ENCODE data around the gene FAF2. TPM values are rescaled to one million over a fixed set of nuclear protein-coding genes. Genes with fewer than 3 reads are reported as not detected.

Gene FAF2
- total and polyA plus RNA-seq, 3 experiments from 2014 or later: 13.5 to 45.2 (median 45.1) TPM

DNA sequence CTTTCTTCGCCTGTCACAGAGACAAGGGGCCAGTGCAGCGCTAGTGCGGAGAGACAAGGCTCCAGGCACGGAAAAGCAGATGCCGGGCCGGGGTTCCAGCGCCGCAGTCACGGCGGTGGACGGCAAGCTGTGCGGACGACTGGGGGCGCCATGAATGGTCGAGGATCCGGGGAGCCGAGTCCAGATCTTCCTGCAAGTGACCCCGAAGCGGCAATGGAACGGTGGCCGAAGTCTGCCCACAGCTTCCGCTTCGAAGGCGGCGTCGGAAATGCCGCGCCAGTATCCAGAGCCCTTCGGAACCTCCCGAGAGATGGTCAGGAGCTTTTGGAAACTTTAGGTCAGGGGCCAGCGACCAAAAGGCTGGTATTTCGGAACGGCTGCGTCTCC is 601 bp upstream of the FAF2 start:
- no peak for DNase-seq
- H3K9me3 Mint-ChIP-seq: peaks cover 0 to 5% (median 2%) of the 10 kb centered on the region in 5 donors
- peaks cover 0 to 27% (median 0%) of the 10 kb centered on the region in 3 donors for H3K36me3 Mint-ChIP-seq
- H3K4me3 Mint-ChIP-seq: peak overlapping the region; percentile 91 to 99 (median 98)
- CTCF ChIA-PET: interaction anchor here (0.7 to 2.9 kb wide), 26 partner anchors 9 to 213 kb away, joined by 3 to 33 read pairs (median 4); partner anchors contain the start of genes CDHR2, CLTB, KIAA1191 and RNF44
- Histone ChIP-seq H3K27me3 (ENCODE audit: insufficient read depth, low read length, poor library complexity, severe bottlenecking) (no peaks in the 10 kb centered on the region), H3K36me3 (ENCODE audit: insufficient read depth, low read length) (no peaks in the 10 kb centered on the region), H3K27ac (ENCODE audit: low read depth, low read length) (peak overlapping the region; percentile 95), H3K4me1 (ENCODE audit: insufficient read depth, low read length) (peaks cover 25% of the 10 kb centered on the region), H3K4me3 (ENCODE audit: low read length) (peak overlapping the region; percentile 98), H3K9me3 (ENCODE audit: low read length) (no peaks in the 10 kb centered on the region)
- peaks cover 4 to 12% of the 10 kb centered on the region in 2 donors for H3K27me3 Mint-ChIP-seq
- peaks cover 30 to 49% (median 41%) of the 10 kb centered on the region in 3 donors for H3K4me1 Mint-ChIP-seq
- POLR2A ChIA-PET: interaction anchor here (1.0 to 3.0 kb wide), 9 partner anchors 16 to 102 kb away, joined by 3 to 50 read pairs (median 7); partner anchors contain the start of genes CDHR2, CLTB, HIGD2A and KIAA1191
- H3K27ac Mint-ChIP-seq: peak overlapping the region; percentile 96 to 100 (median 99)

DNA sequence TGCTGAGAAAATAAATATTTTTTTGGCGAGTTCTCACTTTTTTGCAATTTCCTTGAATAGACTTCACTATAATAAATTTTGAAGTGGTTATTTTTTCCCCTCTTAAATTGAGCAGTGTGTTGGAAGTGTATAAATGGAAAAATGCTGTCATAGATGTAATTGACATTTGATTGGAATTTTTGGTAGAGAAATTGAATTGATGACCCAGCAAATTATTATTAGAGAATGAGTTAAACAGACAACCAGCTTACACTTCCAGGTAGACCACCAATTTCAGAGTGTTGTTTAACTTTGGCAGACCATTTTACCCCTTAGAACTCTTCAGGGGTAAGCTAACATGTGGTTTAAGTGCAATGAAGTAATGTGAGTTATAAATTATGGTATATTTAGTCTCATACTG is 1.9 kb downstream of the FAF2 start:
- Histone ChIP-seq H3K27me3 (ENCODE audit: insufficient read depth, low read length, poor library complexity, severe bottlenecking) (no peaks in the 10 kb centered on the region), H3K4me1 (ENCODE audit: insufficient read depth, low read length) (peaks cover 25% of the 10 kb centered on the region), H3K9me3 (ENCODE audit: low read length) (no peaks in the 10 kb centered on the region), H3K27ac (ENCODE audit: low read depth, low read length) (no peak overlapping the region), H3K36me3 (ENCODE audit: insufficient read depth, low read length) (no peaks in the 10 kb centered on the region), H3K4me3 (ENCODE audit: low read length) (no peak overlapping the region)
- Mint-ChIP-seq H3K4me3 (peak overlapping the region in 2 of 7 donors; percentile 12 to 99), H3K9me3 (peaks cover 0 to 5% (median 2%) of the 10 kb centered on the region in 5 donors), H3K4me1 (peaks cover 35 to 68% (median 56%) of the 10 kb centered on the region in 3 donors), H3K27me3 (peaks cover 0 to 10% of the 10 kb centered on the region in 2 donors), H3K36me3 (peaks cover 0 to 44% (median 2%) of the 10 kb centered on the region in 3 donors), H3K27ac (peak overlapping the region in 5 of 8 donors; percentile 26 to 100 (median 48))
- POLR2A ChIA-PET: no interaction called here
- DNase-seq: no peak
- CTCF ChIA-PET: interaction anchor here (1.3 to 1.7 kb wide), 2 partner anchors 33 to 720 kb away, joined by 3 to 5 read pairs; no protein-coding TSS in a partner anchor

DNA sequence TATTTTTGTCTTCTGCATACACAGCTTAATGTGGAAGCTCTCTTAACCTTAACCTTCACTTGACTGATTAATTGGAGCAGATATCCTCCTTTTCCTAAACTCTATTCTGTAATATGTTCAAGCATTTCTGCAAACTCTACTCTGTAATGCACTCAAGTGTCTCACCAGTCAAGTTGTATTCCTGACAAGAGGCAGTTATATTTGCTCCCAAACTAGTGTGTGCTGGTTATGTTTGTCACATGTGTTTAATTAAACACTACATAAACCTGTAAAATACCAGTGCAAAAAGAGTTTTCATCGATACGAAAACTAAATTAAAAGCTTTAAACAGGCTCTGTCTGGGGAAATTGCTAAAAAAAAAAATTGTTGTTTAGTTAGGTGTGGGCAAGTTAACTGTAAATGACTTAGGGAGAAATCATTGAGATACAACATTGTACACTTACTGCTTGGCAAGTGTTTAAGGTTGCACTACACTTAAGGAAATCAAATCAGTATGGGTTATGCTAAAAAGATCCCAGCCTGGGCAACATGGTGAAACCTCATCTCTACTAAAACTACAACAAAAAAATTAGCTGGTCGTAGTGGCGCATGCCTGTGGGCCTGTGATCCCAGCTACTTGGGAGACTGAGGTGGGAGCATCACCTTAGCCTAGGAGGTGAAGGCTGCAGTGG is 6.7 kb downstream of the FAF2 start:
- no peak for DNase-seq
- H3K27me3 Mint-ChIP-seq: peaks cover 0 to 1% of the 10 kb centered on the region in 2 donors
- H3K36me3 Mint-ChIP-seq: peaks cover 0 to 42% (median 4%) of the 10 kb centered on the region in 3 donors
- no peaks in the 10 kb centered on the region for H3K9me3 Mint-ChIP-seq
- POLR2A ChIA-PET: interaction anchor here (0.7 kb wide), 1 partner anchor 67 kb away, joined by 6 read pairs; no protein-coding TSS in a partner anchor
- peak overlapping the region in 3 of 8 donors; percentile 45 to 54 (median 48) for H3K27ac Mint-ChIP-seq
- Histone ChIP-seq H3K27me3 (ENCODE audit: insufficient read depth, low read length, poor library complexity, severe bottlenecking) (no peaks in the 10 kb centered on the region), H3K36me3 (ENCODE audit: insufficient read depth, low read length) (no peaks in the 10 kb centered on the region), H3K9me3 (ENCODE audit: low read length) (no peaks in the 10 kb centered on the region), H3K4me3 (ENCODE audit: low read length) (no peak overlapping the region), H3K4me1 (ENCODE audit: insufficient read depth, low read length) (peaks cover 6% of the 10 kb centered on the region), H3K27ac (ENCODE audit: low read depth, low read length) (no peak overlapping the region)
- CTCF ChIA-PET: no interaction called here
- H3K4me1 Mint-ChIP-seq: peaks cover 34 to 70% (median 59%) of the 10 kb centered on the region in 3 donors
- H3K4me3 Mint-ChIP-seq: peak overlapping the region in 1 of 7 donors; percentile 16

DNA sequence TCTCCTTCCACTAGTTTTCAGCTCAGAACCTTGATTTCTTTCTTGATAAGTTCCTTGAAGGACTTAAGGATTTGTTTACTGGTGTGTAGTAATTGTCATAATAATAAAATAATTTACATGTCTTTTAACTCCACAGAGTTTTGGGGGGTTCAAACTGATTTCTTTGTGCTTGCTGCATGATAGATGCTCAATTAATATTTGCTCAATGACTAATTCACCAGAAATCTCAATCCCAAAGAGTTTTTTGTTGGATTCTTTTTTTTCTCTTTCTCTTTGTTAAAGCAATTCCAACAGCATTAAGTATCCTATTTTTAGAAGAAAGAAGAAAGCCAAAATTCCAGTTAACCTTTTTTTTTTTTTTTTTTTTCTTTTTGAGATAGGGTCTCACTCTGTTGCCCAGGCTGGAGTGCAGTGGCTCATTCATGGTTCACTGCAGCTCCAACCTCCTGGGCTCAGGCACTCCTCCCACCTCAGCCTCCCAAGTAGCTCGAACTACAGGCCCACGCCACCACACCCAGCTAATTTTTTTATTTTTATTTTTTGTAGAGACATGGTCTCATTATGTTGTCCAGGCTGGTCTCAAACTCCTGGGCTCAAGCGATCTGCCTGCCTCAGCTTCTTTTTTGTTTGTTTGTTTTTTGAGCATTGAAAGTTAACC is 10.8 kb downstream of the FAF2 start:
- Histone ChIP-seq H3K27me3 (ENCODE audit: insufficient read depth, low read length, poor library complexity, severe bottlenecking) (no peaks in the 10 kb centered on the region), H3K9me3 (ENCODE audit: low read length) (no peaks in the 10 kb centered on the region), H3K27ac (ENCODE audit: low read depth, low read length) (no peak overlapping the region), H3K36me3 (ENCODE audit: insufficient read depth, low read length) (no peaks in the 10 kb centered on the region), H3K4me3 (ENCODE audit: low read length) (no peak overlapping the region), H3K4me1 (ENCODE audit: insufficient read depth, low read length) (no peaks in the 10 kb centered on the region)
- DNase-seq: no peak
- Mint-ChIP-seq H3K27me3 (no peaks in the 10 kb centered on the region), H3K9me3 (no peaks in the 10 kb centered on the region), H3K27ac (peak overlapping the region in 3 of 8 donors; percentile 19 to 61 (median 42)), H3K36me3 (peaks cover 0 to 28% (median 4%) of the 10 kb centered on the region in 3 donors), H3K4me3 (peak overlapping the region in 1 of 7 donors; percentile 24), H3K4me1 (peaks cover 31 to 68% (median 67%) of the 10 kb centered on the region in 3 donors)
- POLR2A ChIA-PET: no interaction called here
- CTCF ChIA-PET: interaction anchor here (1.7 kb wide), 1 partner anchor 10 kb away, joined by 4 read pairs; the partner anchor contains the start of gene FAF2

DNA sequence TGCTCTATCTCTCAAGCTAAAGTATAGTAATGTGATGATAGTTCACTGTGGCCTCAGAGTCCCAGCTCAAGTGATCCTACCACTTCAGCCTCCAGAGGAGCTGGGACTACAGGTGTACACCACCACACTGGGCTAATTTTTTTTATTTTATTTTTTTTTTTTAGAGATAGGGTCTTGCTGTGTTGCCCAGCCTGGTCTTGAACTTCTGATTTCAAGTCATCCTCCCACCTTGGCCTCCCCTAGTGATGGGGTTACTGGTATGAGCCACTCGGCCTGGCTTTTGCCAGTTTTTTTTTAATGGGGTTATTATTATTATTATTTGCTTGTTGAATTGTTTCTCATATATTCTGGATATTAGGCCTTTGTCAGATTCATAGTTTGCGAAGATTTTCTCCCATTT is 13.2 kb downstream of the FAF2 start:
- H3K4me3 Mint-ChIP-seq: no peak overlapping the region
- POLR2A ChIA-PET: interaction anchor here (0.6 kb wide), 1 partner anchor 75 kb away, joined by 3 read pairs; no protein-coding TSS in a partner anchor

DNA sequence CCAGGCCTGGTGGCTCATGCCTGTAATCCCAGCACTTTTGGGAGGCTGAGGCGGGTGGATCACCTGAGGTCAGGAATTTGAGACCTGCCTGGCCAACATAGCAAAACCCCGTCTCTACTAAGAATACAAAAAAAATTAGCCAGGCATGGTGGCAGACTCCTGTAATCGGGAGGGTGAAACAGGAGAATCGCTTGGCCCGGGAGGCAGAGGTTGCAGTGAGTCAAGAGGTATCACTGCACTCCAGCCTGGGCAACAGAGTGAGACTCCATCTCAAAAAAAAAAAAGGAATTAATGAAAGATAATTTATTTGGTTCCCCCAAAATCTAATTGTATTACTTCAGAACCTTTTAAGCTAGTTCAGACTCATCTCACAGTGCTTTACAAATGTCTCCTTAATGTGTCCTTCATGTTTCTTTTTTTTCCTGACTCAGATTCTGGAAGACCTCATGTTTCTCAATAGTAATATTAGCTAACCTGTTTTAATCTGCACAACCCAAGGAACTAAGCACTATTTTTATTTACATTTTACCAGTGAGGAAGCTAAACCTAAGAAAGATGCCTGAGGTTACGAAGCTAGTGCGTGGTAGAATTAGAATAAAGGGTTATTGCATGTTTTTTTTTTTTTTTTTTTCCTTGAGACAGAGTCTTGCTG is 15.1 kb downstream of the FAF2 start:
- Histone ChIP-seq H3K27me3 (ENCODE audit: insufficient read depth, low read length, poor library complexity, severe bottlenecking) (no peaks in the 10 kb centered on the region), H3K9me3 (ENCODE audit: low read length) (no peaks in the 10 kb centered on the region), H3K36me3 (ENCODE audit: insufficient read depth, low read length) (peaks cover 5% of the 10 kb centered on the region), H3K4me3 (ENCODE audit: low read length) (no peak overlapping the region), H3K27ac (ENCODE audit: low read depth, low read length) (no peak overlapping the region), H3K4me1 (ENCODE audit: insufficient read depth, low read length) (no peaks in the 10 kb centered on the region)
- H3K4me3 Mint-ChIP-seq: no peak overlapping the region
- H3K36me3 Mint-ChIP-seq: peaks cover 0 to 36% (median 9%) of the 10 kb centered on the region in 3 donors
- no peaks in the 10 kb centered on the region for H3K9me3 Mint-ChIP-seq
- DNase-seq: no peak
- no peaks in the 10 kb centered on the region for H3K27me3 Mint-ChIP-seq
- no peak overlapping the region for H3K27ac Mint-ChIP-seq
- ChIA-PET CTCF (no interaction called here), POLR2A (no interaction called here)
- peaks cover 36 to 66% (median 60%) of the 10 kb centered on the region in 3 donors for H3K4me1 Mint-ChIP-seq

More for the DNA sequence above, 13.2 kb downstream of the FAF2 start:
- Mint-ChIP-seq H3K27ac (no peak overlapping the region), H3K4me1 (peaks cover 36 to 70% (median 65%) of the 10 kb centered on the region in 3 donors), H3K9me3 (no peaks in the 10 kb centered on the region), H3K36me3 (peaks cover 0 to 35% (median 5%) of the 10 kb centered on the region in 3 donors), H3K27me3 (no peaks in the 10 kb centered on the region)
- no peak overlapping the region for H3K4me3 ChIP-seq (ENCODE audit: low read length)
- H3K4me1 ChIP-seq (ENCODE audit: insufficient read depth, low read length): no peaks in the 10 kb centered on the region
- DNase-seq: no peak
- no peaks in the 10 kb centered on the region for H3K27me3 ChIP-seq (ENCODE audit: insufficient read depth, low read length, poor library complexity, severe bottlenecking)
- CTCF ChIA-PET: interaction anchor here (2.5 kb wide), 1 partner anchor 13 kb away, joined by 7 read pairs; the partner anchor contains the start of gene FAF2
- H3K9me3 ChIP-seq (ENCODE audit: low read length): no peaks in the 10 kb centered on the region
- H3K27ac ChIP-seq (ENCODE audit: low read depth, low read length): no peak overlapping the region
- no peaks in the 10 kb centered on the region for H3K36me3 ChIP-seq (ENCODE audit: insufficient read depth, low read length)

DNA sequence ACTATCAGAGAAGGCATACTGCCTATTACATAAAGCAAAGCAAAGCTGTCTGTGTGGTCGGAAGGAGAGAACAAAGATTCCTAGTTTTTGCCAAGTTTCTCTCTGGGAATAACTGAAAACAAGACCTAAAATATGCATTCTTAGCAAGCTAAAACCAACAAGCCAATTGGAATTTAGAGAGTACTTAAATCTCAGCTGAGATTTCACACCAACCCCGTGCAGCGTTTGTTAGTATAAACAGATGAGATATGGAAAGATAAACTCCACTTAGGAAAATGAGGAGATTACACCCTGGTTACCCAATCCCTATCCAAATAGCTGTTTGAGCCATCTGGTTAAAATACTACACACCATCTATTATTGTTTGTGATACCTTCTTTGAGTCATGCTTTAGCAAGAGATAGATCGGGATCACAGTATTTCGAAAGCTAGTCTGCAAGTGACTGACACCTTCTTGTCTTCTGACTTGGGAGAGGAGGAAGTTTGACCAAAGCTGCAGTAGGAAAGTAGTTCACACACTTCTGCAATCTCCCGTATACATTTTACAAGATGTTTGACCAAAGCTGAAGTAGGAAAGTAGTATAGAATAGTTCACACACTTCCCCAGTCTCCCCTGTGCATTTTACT is 18.2 kb downstream of the FAF2 start:
- H3K27ac Mint-ChIP-seq: peak overlapping the region in 2 of 8 donors; percentile 19 to 77
- H3K4me1 Mint-ChIP-seq: peaks cover 23 to 46% (median 42%) of the 10 kb centered on the region in 3 donors
- Histone ChIP-seq H3K4me3 (ENCODE audit: low read length) (no peak overlapping the region), H3K36me3 (ENCODE audit: insufficient read depth, low read length) (peaks cover 5% of the 10 kb centered on the region), H3K4me1 (ENCODE audit: insufficient read depth, low read length) (no peaks in the 10 kb centered on the region), H3K27ac (ENCODE audit: low read depth, low read length) (no peak overlapping the region), H3K9me3 (ENCODE audit: low read length) (no peaks in the 10 kb centered on the region), H3K27me3 (ENCODE audit: insufficient read depth, low read length, poor library complexity, severe bottlenecking) (no peaks in the 10 kb centered on the region)
- no peaks in the 10 kb centered on the region for H3K27me3 Mint-ChIP-seq
- ChIA-PET POLR2A (no interaction called here), CTCF (interaction anchor here (1.2 kb wide), 1 partner anchor 11 kb away, joined by 4 read pairs; no protein-coding TSS in a partner anchor)
- H3K36me3 Mint-ChIP-seq: peaks cover 0 to 36% (median 7%) of the 10 kb centered on the region in 3 donors
- DNase-seq: no peak
- H3K9me3 Mint-ChIP-seq: no peaks in the 10 kb centered on the region
- no peak overlapping the region for H3K4me3 Mint-ChIP-seq
